A673 (cell line): Measurements from ENCODE around the gene NPHP4. TPM values are rescaled to one million over a fixed set of nuclear protein-coding genes. Genes with fewer than 3 reads are reported as not detected.

Experiments
- Bru-seq: library from RNA; stranded (reverse); fragments of 400-500 nt; gene quantifications from one replicate; lab custom pipeline; 2021; lab: Mats Ljungman, UMichigan
- BruChase-seq, 2 experiments: library from RNA; stranded (reverse); fragments of 400-500 nt; gene quantifications; one replicate each; lab custom pipeline; 2021; lab: Mats Ljungman, UMichigan
- BruUV-seq: library from RNA; stranded (reverse); fragments of 400-500 nt; replicated peaks from 2 replicates; lab custom pipeline; 2021; lab: Mats Ljungman, UMichigan
- CTCF ChIA-PET: fragments of 300-600 bp; sonication (Branson Sonifier 250); formaldehyde crosslinking; loops from one replicate; lab custom pipeline; 2022; ENCODE audit warnings: antibody characterized with exemption; lab: Charles Lee
- POLR2A ChIA-PET: fragments of 300-600 bp; sonication (Branson Sonifier 250); formaldehyde crosslinking; loops from one replicate; lab custom pipeline; 2022; ENCODE audit warnings: antibody characterized with exemption; ENCODE audit not compliant: low non-redundant PET; lab: Charles Lee
- DNase-seq: peaks from one replicate; pipeline ENCODE4 v3.0.0-alpha.2; 2015; ENCODE audit warnings: low spot score
- H3K27ac ChIP-seq: fragments of 200-600 bp; sonication (generic); 2 replicates; pipeline ENCODE4 v1.5.1; 2016; ENCODE audit warnings: mixed run types, low read depth, mild to moderate bottlenecking, mixed read lengths, antibody characterized with exemption, low read length; ENCODE audit not compliant: poor library complexity, severe bottlenecking
- H3K27me3 ChIP-seq: fragments of 200-600 bp; sonication (generic); replicated peaks from 2 replicates; pipeline ENCODE4 v1.6.1; 2017; ENCODE audit warnings: mixed run types, low read depth, mild to moderate bottlenecking, mixed read lengths, antibody characterized with exemption, low read length; ENCODE audit not compliant: insufficient read depth, poor library complexity
- H3K36me3 ChIP-seq: fragments of 200-600 bp; sonication (generic); 2 replicates; pipeline ENCODE4 v1.6.1; 2016; ENCODE audit warnings: mixed run types, mild to moderate bottlenecking, mixed read lengths, antibody characterized with exemption, low read length; ENCODE audit not compliant: insufficient read depth, poor library complexity, severe bottlenecking
- H3K4me1 ChIP-seq: fragments of 200-600 bp; sonication (generic); 2 replicates; pipeline ENCODE4 v1.6.1; 2017; ENCODE audit warnings: mixed run types, mild to moderate bottlenecking, mixed read lengths, antibody characterized with exemption, low read length; ENCODE audit not compliant: insufficient read depth, poor library complexity, severe bottlenecking
- H3K4me3 ChIP-seq: fragments of 200-600 bp; sonication (generic); 2 replicates; pipeline ENCODE4 v1.5.1; 2016; ENCODE audit warnings: low read depth, mixed run types, mild to moderate bottlenecking, mixed read lengths, low read length; ENCODE audit not compliant: poor library complexity, severe bottlenecking
- H3K9me3 ChIP-seq: fragments of 200-600 bp; sonication (generic); 2 replicates; pipeline ENCODE4 v1.6.1; 2016; ENCODE audit warnings: mixed run types, low read depth, mild to moderate bottlenecking, mixed read lengths, antibody characterized with exemption, low read length; ENCODE audit not compliant: poor library complexity, severe bottlenecking
- CTCF ChIP-seq: fragments of 300-800, 200-600 bp; sonication (generic); conservative IDR thresholded peaks from 2 replicates; pipeline ENCODE4 v1.5.1; 2017; ENCODE audit warnings: low read depth, mild to moderate bottlenecking, antibody characterized with exemption, low read length, moderate library complexity, mixed read lengths
- EZH2 ChIP-seq: fragments of 200-600 bp; sonication (generic); IDR thresholded peaks from 2 replicates; pipeline ENCODE4 v1.6.1; 2017; ENCODE audit warnings: borderline replicate concordance, low read depth, mild to moderate bottlenecking, mixed read lengths, antibody characterized with exemption, low read length; ENCODE audit not compliant: poor library complexity, severe bottlenecking
- intact Hi-C: fragments of 100-400 bp; cut with micrococcal nuclease; formaldehyde crosslinking; loops from one replicate; pipeline ENCODE4 v1.10.0; 2022; ENCODE audit not compliant: unreplicated experiment
- long read RNA-seq: library from polyadenylated mRNA; stranded (forward); transcript quantifications from one replicate; pipeline ENCODE4 v2.0.0, GENCODE V29; 2022
- total RNA-seq: library from RNA; stranded (reverse); gene quantifications from 2 replicates; pipeline ENCODE4 v1.2.3, GENCODE V29; 2021

NPHP4 gene
- total RNA-seq (27.6 and 29.7 TPM in 2 replicates), Bru-seq, nascent RNA (percentile 63 among the genes with signal in this experiment), BruChase-seq, experiment 1, labeled RNA remaining after a 2-hour chase (percentile 63 among the genes with signal in this experiment), BruChase-seq, experiment 2, labeled RNA remaining after a 6-hour chase (percentile 60 among the genes with signal in this experiment)
- long read RNA-seq, full-length matches to known transcripts: 3 of 44 reads
- long read RNA-seq, partial matches to known transcripts: 14 of 44 reads
- long read RNA-seq, other reads (novel, unspliced or antisense): 27 of 44 reads

- CTCF ChIA-PET: interaction anchor here (0.6 kb wide), 1 partner anchor 561 kb away, joined by 7 read pairs; no protein-coding TSS in a partner anchor
- DNase-seq: peak; percentile 100
- intact Hi-C loops: no loop called here
- POLR2A ChIA-PET: interaction anchor here (1.0 kb wide), 1 partner anchor 11 kb away, joined by 3 read pairs; no protein-coding TSS in a partner anchor
- H3K4me3 ChIP-seq: peak within 1 kb of the TSS; percentile 94
- H3K4me1 ChIP-seq: peaks cover 21% of the 10 kb centered on the region
- H3K9me3 ChIP-seq: no peaks in the 10 kb centered on the region
- no TSS peak for BruUV-seq
- no peaks in the 10 kb centered on the region for H3K27me3 ChIP-seq
- TF ChIP-seq EZH2 (no peak), CTCF (no peak; the same call in 1 of the 2 replicates)
- no peaks in the 10 kb centered on the region for H3K36me3 ChIP-seq
- peak within 1 kb of the TSS; percentile 98 for H3K27ac ChIP-seq
Measured at GRCh38 chr1:5992026-5992813, at the start of gene NPHP4. TSS of gene NPHP4 (minus strand) at chr1:5992425. CDS start at chr1:5986289, 6,136 bp downstream.

- no peaks in the 10 kb centered on the region for H3K27me3 ChIP-seq
- BruUV-seq: no TSS peak
- H3K4me1 ChIP-seq: peaks cover 10% of the 10 kb centered on the region
- no peaks in the 10 kb centered on the region for H3K9me3 ChIP-seq
- H3K36me3 ChIP-seq: no peaks in the 10 kb centered on the region
- no peak overlapping the region for H3K4me3 ChIP-seq
- ChIA-PET POLR2A (no interaction called here), CTCF (no interaction called here)
- no peak overlapping the region for H3K27ac ChIP-seq
- intact Hi-C loops: no loop called here
- DNase-seq: peak; percentile 41
- TF ChIP-seq CTCF (peak; percentile 85), EZH2 (no peak)
Measured at GRCh38 chr1:6041432-6042062, 49.3 kb upstream of the NPHP4 start.

- peaks cover 10% of the 10 kb centered on the region for H3K4me1 ChIP-seq
- no peaks in the 10 kb centered on the region for H3K36me3 ChIP-seq
- BruUV-seq: no TSS peak
- TF ChIP-seq EZH2: no peak
- TF ChIP-seq CTCF: no peak
- no peak overlapping the region for H3K27ac ChIP-seq
- POLR2A ChIA-PET: no interaction called here
- no peak overlapping the region for H3K4me3 ChIP-seq
- no peaks in the 10 kb centered on the region for H3K27me3 ChIP-seq
- DNase-seq: no peak
- intact Hi-C loops: no loop called here
- CTCF ChIA-PET: no interaction called here
- H3K9me3 ChIP-seq: no peaks in the 10 kb centered on the region
Measured at GRCh38 chr1:6040861-6041415, 48.7 kb upstream of the NPHP4 start.
